ENCODE measurements around the gene NGB.

GRCh38 chr14:77248666-77249065 is 22.3 kb downstream of the NGB start:
- TF ChIP-seq CTCF (conservative IDR thresholded peaks at IDR 0.05) (no peak), ZFX (IDR thresholded peaks at IDR 0.05) (no peak)
